ENCODE results near the gene WDFY2. TPM values are rescaled to one million over a fixed set of nuclear protein-coding genes. Genes with fewer than 3 reads are reported as not detected.
A peak's percentile ranks its signal among the peaks of the same experiment; 100 is the strongest.

WDFY2 gene
- total RNA-seq, 3 donors from 2014 or later (not counting 1 experiment from before 2014, with no cell fraction given) = 29.5 to 32.1 (median 31.3) TPM

DNA sequence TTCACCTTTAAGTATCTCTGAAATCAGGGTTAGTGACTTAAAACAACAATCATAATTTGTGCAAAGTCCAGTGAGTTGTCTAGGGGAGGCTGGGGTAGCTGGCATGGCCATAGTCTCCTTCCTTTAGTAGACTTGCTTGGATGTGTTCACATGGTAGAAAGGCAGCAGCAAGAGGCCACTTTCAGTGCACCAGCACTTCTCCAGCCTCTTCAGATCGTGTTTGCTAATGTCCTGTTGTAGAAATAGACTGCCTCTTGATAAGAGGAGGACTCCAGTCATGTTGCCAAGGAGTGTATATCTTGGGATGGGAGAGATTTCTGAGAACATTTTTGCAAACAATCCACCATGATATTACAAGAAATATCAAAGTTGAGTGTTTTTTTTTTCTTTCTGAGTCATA, 22.9 kb downstream of the WDFY2 start:
- DNase-seq = no peak
- Histone ChIP-seq H3K4me3 (ENCODE audit: low read length) (no peak overlapping the region), H3K27me3 (ENCODE audit: control insufficient read depth, insufficient read depth, low read length) (no peaks in the 10 kb centered on the region), H3K36me3 (ENCODE audit: control insufficient read depth, insufficient read depth, low read length) (no peaks in the 10 kb centered on the region), H3K27ac (ENCODE audit: low read length) (no peak overlapping the region), H3K9me3 (ENCODE audit: control insufficient read depth, insufficient read depth, low read length) (no peaks in the 10 kb centered on the region), H3K4me1 (ENCODE audit: control insufficient read depth, insufficient read depth, low read length) (no peaks in the 10 kb centered on the region)
- Mint-ChIP-seq H3K4me3 (no peak overlapping the region), H3K9me3 (no peaks in the 10 kb centered on the region), H3K36me3 (no peaks in the 10 kb centered on the region), H3K27me3 (ENCODE audit: low read depth in 2 of 2) (no peaks in the 10 kb centered on the region), H3K27ac (no peak overlapping the region), H3K4me1 (peaks cover 35 to 39% of the 10 kb centered on the region in 2 donors)
- intact Hi-C loops (cut with micrococcal nuclease) = no loop called here
- WGBS (ENCODE audit: insufficient coverage) = 100% methylated on average over 1 of the region's 1 CpG
- TF ChIP-seq, protein P1, sequence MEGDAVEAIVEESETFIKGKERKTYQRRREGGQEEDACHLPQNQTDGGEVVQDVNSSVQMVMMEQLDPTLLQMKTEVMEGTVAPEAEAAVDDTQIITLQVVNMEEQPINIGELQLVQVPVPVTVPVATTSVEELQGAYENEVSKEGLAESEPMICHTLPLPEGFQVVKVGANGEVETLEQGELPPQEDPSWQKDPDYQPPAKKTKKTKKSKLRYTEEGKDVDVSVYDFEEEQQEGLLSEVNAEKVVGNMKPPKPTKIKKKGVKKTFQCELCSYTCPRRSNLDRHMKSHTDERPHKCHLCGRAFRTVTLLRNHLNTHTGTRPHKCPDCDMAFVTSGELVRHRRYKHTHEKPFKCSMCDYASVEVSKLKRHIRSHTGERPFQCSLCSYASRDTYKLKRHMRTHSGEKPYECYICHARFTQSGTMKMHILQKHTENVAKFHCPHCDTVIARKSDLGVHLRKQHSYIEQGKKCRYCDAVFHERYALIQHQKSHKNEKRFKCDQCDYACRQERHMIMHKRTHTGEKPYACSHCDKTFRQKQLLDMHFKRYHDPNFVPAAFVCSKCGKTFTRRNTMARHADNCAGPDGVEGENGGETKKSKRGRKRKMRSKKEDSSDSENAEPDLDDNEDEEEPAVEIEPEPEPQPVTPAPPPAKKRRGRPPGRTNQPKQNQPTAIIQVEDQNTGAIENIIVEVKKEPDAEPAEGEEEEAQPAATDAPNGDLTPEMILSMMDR (IDR thresholded peaks at IDR 0.05) = no peak
- ATAC-seq = no peak

DNA sequence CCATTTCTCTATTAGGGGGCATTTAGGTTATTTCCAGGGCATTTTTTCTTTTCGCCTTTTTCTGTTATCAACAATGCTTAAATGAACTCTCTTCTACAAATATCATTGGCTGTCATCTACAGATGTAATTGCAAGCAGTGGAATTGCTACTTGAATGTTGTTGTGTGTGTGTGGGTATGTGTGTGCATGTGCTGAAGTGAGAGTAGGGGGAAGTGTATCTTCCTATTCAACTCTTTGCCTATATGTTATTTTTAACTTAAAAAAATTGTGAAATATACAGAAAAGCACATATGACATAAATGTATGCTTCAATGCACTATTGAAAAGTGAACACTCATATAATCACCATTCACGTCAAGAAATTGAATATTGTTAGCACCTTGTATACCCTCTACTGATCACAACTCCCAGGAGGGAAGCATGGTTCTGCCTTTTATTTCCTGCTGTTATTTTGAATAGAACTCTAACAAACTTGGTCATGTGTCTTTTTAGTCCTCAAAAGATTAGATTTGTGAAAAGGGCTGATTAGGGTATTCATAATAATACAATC, 24.7 kb downstream of the WDFY2 start:
- ATAC-seq = no peak
- H3K4me1 Mint-ChIP-seq = peaks cover 27 to 37% of the 10 kb centered on the region in 2 donors
- intact Hi-C loops (cut with micrococcal nuclease) = no loop called here

DNA sequence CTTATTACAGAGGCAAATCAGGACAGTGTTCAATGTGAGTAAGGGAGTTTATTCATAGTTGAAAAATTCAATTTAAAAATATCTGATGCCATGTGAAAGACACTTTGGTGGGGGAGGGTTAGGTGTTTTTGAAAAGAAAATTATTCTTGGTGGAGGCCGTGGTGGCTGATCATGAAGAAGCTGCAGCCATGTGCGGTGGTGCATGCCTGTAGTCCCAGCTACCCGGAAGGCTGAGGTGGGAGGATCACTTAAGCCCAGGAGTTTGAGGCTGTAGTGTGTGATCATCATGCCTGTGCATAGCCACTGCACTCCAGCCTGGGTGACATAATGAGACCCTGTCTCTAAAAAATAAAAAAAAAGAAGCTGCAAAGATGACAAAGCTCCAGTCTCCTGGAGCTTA, 28.6 kb downstream of the WDFY2 start:
- H3K27ac ChIP-seq (ENCODE audit: low read length) = no peak overlapping the region
- no peak for DNase-seq
- no peaks in the 10 kb centered on the region for H3K27me3 ChIP-seq (ENCODE audit: control insufficient read depth, insufficient read depth, low read length)
- no peak overlapping the region for H3K4me3 ChIP-seq (ENCODE audit: low read length)
- TF ChIP-seq, protein P1 (IDR thresholded peaks at IDR 0.05) = no peak
- Mint-ChIP-seq H3K27me3 (ENCODE audit: low read depth in 2 of 2) (no peaks in the 10 kb centered on the region), H3K27ac (peak overlapping the region in 1 of 2 donors; percentile 24), H3K9me3 (no peaks in the 10 kb centered on the region), H3K36me3 (no peaks in the 10 kb centered on the region), H3K4me1 (peaks cover 19 to 31% of the 10 kb centered on the region in 2 donors), H3K4me3 (peak overlapping the region; percentile 22)
- WGBS (ENCODE audit: insufficient coverage) = 72% methylated on average over 3 of the region's 3 CpGs
- no peaks in the 10 kb centered on the region for H3K9me3 ChIP-seq (ENCODE audit: control insufficient read depth, insufficient read depth, low read length)
- no peak for ATAC-seq
- intact Hi-C loops (cut with micrococcal nuclease) = no loop called here
- peaks cover 4% of the 10 kb centered on the region for H3K4me1 ChIP-seq (ENCODE audit: control insufficient read depth, insufficient read depth, low read length)
- no peaks in the 10 kb centered on the region for H3K36me3 ChIP-seq (ENCODE audit: control insufficient read depth, insufficient read depth, low read length)

More for the DNA sequence above, 24.7 kb downstream of the WDFY2 start:
- WGBS (ENCODE audit: insufficient coverage) = 67% methylated on average over 1 of the region's 2 CpGs
- Mint-ChIP-seq H3K27me3 (ENCODE audit: low read depth in 2 of 2) (no peaks in the 10 kb centered on the region), H3K27ac (no peak overlapping the region), H3K36me3 (no peaks in the 10 kb centered on the region), H3K9me3 (no peaks in the 10 kb centered on the region), H3K4me3 (no peak overlapping the region)
- TF ChIP-seq, protein P1 (IDR thresholded peaks at IDR 0.05) = no peak
- no peaks in the 10 kb centered on the region for H3K9me3 ChIP-seq (ENCODE audit: control insufficient read depth, insufficient read depth, low read length)
- H3K27me3 ChIP-seq (ENCODE audit: control insufficient read depth, insufficient read depth, low read length) = no peaks in the 10 kb centered on the region
- H3K27ac ChIP-seq (ENCODE audit: low read length) = no peak overlapping the region
- no peak for DNase-seq
- no peak overlapping the region for H3K4me3 ChIP-seq (ENCODE audit: low read length)
- no peaks in the 10 kb centered on the region for H3K4me1 ChIP-seq (ENCODE audit: control insufficient read depth, insufficient read depth, low read length)
- H3K36me3 ChIP-seq (ENCODE audit: control insufficient read depth, insufficient read depth, low read length) = no peaks in the 10 kb centered on the region

DNA sequence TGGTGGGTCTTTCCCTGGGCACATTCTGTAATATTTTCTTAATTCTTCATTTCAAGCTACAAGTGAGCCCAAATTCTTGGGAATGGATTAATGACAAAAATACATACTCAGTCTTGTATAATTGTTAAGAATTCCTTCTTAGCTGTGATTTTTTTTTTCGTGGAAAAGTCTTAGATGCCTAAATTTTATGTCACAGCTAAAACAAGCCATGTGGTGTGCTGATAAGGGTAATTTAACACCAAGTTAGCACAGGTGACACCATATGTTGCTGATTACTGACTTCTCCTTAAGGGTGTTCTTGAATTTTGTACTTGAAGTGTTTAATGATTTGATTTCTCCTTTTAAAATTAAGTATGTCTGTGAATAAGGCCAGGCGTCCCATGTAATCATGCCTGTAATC, 29.3 kb downstream of the WDFY2 start:
- Histone ChIP-seq H3K4me3 (ENCODE audit: low read length) (no peak overlapping the region), H3K27ac (ENCODE audit: low read length) (no peak overlapping the region), H3K9me3 (ENCODE audit: control insufficient read depth, insufficient read depth, low read length) (no peaks in the 10 kb centered on the region), H3K4me1 (ENCODE audit: control insufficient read depth, insufficient read depth, low read length) (peaks cover 4% of the 10 kb centered on the region), H3K27me3 (ENCODE audit: control insufficient read depth, insufficient read depth, low read length) (no peaks in the 10 kb centered on the region), H3K36me3 (ENCODE audit: control insufficient read depth, insufficient read depth, low read length) (no peaks in the 10 kb centered on the region)
- WGBS (ENCODE audit: insufficient coverage) = 78% methylated on average over 2 of the region's 2 CpGs
- no peak overlapping the region for H3K27ac Mint-ChIP-seq
- H3K36me3 Mint-ChIP-seq = no peaks in the 10 kb centered on the region
- no peak overlapping the region for H3K4me3 Mint-ChIP-seq
- DNase-seq (no peak), ATAC-seq (no peak)
- intact Hi-C loops (cut with micrococcal nuclease) = no loop called here
- TF ChIP-seq, protein P1 (IDR thresholded peaks at IDR 0.05) = no peak
- no peaks in the 10 kb centered on the region for H3K27me3 Mint-ChIP-seq (ENCODE audit: low read depth in 2 of 2)
- peaks cover 19 to 31% of the 10 kb centered on the region in 2 donors for H3K4me1 Mint-ChIP-seq
- no peaks in the 10 kb centered on the region for H3K9me3 Mint-ChIP-seq
